ENCODE measurements around the gene PTK6. TPM values are rescaled to one million over a fixed set of nuclear protein-coding genes. Genes with fewer than 3 reads are reported as not detected.

Gene PTK6
- total and polyA plus RNA-seq, 8 donors = 0.61 to 4.5 (median 1.2) TPM

DNA sequence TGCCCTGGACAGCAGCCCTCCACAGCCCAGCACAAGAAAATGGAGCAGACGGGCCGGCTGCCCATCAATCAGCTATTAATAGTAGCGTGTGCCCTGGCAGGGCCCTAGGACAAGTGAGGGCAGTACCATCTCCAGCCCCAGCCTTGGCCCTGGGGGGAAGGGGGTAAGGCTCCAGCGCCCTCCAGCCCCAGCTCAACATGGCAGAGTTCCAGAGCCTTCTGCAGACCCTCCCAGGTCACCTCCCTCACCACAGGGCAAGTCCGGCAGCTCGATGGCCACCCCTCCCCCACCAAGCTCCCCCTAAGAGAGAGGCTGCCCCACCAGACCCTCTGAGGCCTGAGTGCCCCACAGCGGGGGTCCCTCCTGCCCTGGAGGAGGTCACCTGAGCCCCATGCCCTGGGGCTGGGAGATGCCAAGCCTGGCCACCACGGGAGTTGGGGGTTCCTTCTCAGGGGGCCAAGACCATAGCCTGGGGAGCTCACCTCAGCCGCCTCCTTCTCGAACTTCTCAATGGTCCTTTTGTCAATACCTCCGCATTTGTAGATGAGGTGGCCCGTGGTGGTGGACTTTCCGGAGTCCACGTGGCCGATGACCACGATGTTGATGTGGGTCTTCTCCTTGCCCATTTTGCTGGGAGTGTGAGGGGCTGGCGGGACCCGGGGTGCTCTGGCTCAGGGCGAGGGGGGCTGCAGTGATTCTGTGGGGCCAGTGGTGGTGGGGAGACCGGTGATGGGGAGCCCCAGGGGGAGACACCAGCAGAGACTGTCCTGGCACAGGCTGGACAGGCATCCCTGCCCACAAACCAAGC is 39.8 kb downstream of the PTK6 start:
- H3K27ac ChIP-seq = no peak overlapping the region
- H3K4me1 ChIP-seq = peaks cover 0 to 3% (median 0%) of the 10 kb centered on the region in 3 donors
- peak overlapping the region in 2 of 4 donors; percentile 37 to 43 for H3K4me3 ChIP-seq
- FAIRE-seq (no peak), ATAC-seq (no peak), DNase-seq (peak in 3 of 6 donors; percentile 55 to 78 (median 56))
- H3K36me3 ChIP-seq = no peaks in the 10 kb centered on the region
- WGBS, 2 donors = 54 to 62% methylated on average over 20 of the region's 20 CpGs
- no peaks in the 10 kb centered on the region for H3K9me3 ChIP-seq
- intact Hi-C loops (cut with DNase I) = no loop called here
- no peaks in the 10 kb centered on the region for H3K27me3 ChIP-seq
- TF ChIP-seq, protein P1, sequence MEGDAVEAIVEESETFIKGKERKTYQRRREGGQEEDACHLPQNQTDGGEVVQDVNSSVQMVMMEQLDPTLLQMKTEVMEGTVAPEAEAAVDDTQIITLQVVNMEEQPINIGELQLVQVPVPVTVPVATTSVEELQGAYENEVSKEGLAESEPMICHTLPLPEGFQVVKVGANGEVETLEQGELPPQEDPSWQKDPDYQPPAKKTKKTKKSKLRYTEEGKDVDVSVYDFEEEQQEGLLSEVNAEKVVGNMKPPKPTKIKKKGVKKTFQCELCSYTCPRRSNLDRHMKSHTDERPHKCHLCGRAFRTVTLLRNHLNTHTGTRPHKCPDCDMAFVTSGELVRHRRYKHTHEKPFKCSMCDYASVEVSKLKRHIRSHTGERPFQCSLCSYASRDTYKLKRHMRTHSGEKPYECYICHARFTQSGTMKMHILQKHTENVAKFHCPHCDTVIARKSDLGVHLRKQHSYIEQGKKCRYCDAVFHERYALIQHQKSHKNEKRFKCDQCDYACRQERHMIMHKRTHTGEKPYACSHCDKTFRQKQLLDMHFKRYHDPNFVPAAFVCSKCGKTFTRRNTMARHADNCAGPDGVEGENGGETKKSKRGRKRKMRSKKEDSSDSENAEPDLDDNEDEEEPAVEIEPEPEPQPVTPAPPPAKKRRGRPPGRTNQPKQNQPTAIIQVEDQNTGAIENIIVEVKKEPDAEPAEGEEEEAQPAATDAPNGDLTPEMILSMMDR (IDR thresholded peaks at IDR 0.05) = no peak

DNA sequence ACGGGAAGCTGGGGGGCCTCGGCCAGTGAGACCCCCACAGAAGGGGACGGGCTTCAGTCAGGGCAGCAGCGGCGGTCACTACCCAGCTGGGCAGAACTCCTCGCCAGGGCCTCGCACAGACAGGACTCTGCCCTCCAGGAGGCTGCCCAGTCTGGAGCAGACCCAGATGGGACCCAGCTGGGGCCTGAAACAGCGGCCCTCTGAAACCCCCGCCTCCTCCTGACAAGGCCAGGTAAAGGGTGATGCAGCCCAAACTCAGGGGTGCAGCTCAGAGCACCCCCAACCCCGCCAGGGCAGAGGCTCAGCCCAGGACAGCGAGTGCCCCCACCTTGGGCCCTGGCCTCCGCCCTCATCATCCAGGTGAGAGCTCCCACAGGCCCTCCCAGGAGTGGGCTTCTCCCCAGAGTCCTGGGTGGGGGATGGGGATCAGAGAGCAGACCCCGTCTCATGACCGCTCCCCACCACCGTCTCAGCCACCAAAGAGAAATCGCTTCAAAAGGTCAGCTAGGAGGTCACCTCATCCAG is 40.5 kb downstream of the PTK6 start:
- Histone ChIP-seq H3K27ac (no peak overlapping the region), H3K9me3 (no peaks in the 10 kb centered on the region), H3K4me3 (peak overlapping the region in 2 of 4 donors; percentile 29 to 39), H3K4me1 (peaks cover 0 to 3% (median 0%) of the 10 kb centered on the region in 3 donors), H3K36me3 (no peaks in the 10 kb centered on the region), H3K27me3 (no peaks in the 10 kb centered on the region)
- TF ChIP-seq, protein P1 (IDR thresholded peaks at IDR 0.05) = no peak
- ATAC-seq (peak; percentile 8 to 37 (median 26)), FAIRE-seq (no peak), DNase-seq (peak in 1 of 6 donors; percentile 47)
- intact Hi-C loops (cut with DNase I) = no loop called here
- WGBS, 2 donors = 57 to 61% methylated on average over 16 of the region's 16 CpGs

- intact Hi-C loops (cut with DNase I) = no loop called here
- WGBS, 2 donors = 16 to 18% methylated on average over 42 to 48 of the region's 48 CpGs
- Histone ChIP-seq H3K27me3 (no peaks in the 10 kb centered on the region), H3K4me1 (peaks cover 0 to 3% (median 0%) of the 10 kb centered on the region in 3 donors), H3K36me3 (no peaks in the 10 kb centered on the region), H3K9me3 (no peaks in the 10 kb centered on the region), H3K4me3 (peak overlapping the region in 2 of 4 donors; percentile 29 to 39), H3K27ac (no peak overlapping the region)
- TF ChIP-seq, protein P1 (IDR thresholded peaks at IDR 0.05) = peak; percentile 92 to 98 (median 94)
- peak; percentile 51 to 93 (median 78) for DNase-seq
- ATAC-seq = peak; percentile 69 to 80 (median 74)
- no peak for FAIRE-seq
Measured at GRCh38 chr20:63495741-63496595, 41.2 kb downstream of the PTK6 start.

GRCh38 chr20:63495167-63495720 is 41.9 kb downstream of the PTK6 start:
- H3K27me3 ChIP-seq = no peaks in the 10 kb centered on the region
- WGBS, 2 donors = 56 to 66% methylated on average over 8 of the region's 8 CpGs
- no peak overlapping the region for H3K27ac ChIP-seq
- ATAC-seq (no peak), DNase-seq (no peak), FAIRE-seq (no peak)
- H3K36me3 ChIP-seq = no peaks in the 10 kb centered on the region
- H3K9me3 ChIP-seq = no peaks in the 10 kb centered on the region
- intact Hi-C loops (cut with DNase I) = no loop called here
- TF ChIP-seq, protein P1 (IDR thresholded peaks at IDR 0.05) = no peak
- H3K4me3 ChIP-seq = no peak overlapping the region
- peaks cover 0 to 3% (median 0%) of the 10 kb centered on the region in 3 donors for H3K4me1 ChIP-seq
